Measurements from ENCODE around the gene FUCA1. TPM values are rescaled to one million over a fixed set of nuclear protein-coding genes. Genes with fewer than 3 reads are reported as not detected.

FUCA1 gene
- total RNA-seq, 4 donors from 2014 or later = 31.7 to 49.5 (median 45.7) TPM

DNA sequence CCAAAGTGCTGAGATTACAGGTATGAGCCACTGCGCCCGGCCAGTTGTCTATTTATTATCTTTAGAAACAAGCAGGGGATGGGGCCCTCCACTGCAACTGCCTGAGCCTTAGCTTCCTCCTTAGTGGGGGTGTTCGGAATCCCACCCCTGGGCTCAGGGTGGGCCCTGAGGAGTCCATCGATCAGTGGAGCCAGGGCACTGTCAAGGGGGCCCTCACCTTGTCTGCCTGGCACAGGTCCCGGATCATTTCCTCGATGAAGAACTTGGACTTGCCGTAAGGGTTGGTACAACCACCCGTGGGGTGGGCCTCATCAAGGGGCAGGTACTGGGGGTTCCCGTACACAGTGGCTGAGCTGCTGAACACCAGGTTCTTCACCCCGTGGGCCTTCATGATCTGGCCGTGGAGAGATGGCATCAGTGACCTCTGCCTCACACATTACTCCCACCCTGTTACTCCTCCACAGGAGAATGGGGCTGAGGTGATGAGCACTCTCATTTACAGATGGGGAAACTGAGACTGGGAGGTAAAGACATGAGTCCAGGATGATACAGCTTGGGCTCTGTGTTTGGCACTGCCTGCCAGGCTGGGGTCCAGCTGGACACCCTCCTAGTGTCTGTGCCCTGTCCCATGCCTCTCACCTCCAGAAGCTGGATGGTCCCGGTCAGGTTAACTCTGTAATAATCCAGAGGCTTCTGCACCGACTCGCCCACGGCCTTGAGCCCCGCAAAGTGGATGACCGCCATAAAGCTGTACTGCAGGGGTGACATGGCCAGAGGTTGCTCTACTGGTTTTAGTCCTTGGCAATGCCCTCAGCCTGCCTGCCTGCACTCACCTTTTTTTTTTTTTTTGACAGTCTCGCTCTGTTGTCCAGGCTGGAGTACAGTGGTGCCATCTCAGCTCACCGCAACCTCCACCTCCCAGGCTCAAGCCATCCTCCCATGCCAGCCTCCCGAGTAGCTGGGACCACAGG is 70.3 kb downstream of the FUCA1 start:
- TF ChIP-seq, protein P1, sequence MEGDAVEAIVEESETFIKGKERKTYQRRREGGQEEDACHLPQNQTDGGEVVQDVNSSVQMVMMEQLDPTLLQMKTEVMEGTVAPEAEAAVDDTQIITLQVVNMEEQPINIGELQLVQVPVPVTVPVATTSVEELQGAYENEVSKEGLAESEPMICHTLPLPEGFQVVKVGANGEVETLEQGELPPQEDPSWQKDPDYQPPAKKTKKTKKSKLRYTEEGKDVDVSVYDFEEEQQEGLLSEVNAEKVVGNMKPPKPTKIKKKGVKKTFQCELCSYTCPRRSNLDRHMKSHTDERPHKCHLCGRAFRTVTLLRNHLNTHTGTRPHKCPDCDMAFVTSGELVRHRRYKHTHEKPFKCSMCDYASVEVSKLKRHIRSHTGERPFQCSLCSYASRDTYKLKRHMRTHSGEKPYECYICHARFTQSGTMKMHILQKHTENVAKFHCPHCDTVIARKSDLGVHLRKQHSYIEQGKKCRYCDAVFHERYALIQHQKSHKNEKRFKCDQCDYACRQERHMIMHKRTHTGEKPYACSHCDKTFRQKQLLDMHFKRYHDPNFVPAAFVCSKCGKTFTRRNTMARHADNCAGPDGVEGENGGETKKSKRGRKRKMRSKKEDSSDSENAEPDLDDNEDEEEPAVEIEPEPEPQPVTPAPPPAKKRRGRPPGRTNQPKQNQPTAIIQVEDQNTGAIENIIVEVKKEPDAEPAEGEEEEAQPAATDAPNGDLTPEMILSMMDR (IDR thresholded peaks at IDR 0.05) = no peak
- DNase-seq (ENCODE audit: low spot score) = no peak
- ATAC-seq (ENCODE audit: low FRiP score) = no peak

DNA sequence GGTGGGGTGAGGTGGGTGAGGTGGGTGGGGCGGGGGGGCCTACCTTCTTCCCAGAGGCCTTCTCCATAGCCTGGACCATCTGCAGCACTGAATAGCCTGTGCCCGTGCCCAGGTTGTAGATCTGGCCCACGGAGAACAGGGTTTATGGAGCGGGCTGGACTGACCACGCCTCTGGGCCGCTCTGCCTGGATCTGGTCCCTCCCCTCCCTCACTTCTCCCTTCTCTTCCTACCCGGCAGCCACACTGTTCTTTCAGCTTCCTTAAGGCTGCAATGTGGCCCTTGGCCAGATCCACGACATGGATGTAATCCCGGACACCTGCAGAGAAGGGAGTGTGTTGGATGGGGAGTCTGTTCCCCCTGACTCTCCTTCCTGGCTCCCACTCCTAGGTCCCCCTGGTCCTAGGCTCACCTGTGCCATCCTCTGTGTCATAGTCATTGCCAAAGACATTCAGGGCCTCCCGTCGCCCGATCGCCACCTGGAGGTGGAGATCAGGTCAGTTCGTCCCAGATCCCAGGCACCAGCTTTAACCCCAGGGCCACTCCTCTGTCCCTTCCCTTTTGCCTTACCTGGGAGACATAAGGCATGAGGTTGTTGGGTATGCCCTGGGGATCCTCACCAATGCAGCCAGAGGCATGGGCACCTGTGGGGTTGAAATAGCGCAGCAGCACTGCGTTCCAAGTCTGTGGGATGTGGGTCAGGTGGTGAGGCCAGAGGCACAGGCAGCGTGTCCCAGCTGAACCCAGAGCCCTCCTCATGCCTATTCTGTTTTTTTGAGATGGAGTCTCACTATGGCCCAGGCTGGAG is 71.4 kb downstream of the FUCA1 start:
- DNase-seq (ENCODE audit: low spot score) = no peak
- TF ChIP-seq, protein P1 (IDR thresholded peaks at IDR 0.05) = no peak
- ATAC-seq (ENCODE audit: low FRiP score) = no peak

DNA sequence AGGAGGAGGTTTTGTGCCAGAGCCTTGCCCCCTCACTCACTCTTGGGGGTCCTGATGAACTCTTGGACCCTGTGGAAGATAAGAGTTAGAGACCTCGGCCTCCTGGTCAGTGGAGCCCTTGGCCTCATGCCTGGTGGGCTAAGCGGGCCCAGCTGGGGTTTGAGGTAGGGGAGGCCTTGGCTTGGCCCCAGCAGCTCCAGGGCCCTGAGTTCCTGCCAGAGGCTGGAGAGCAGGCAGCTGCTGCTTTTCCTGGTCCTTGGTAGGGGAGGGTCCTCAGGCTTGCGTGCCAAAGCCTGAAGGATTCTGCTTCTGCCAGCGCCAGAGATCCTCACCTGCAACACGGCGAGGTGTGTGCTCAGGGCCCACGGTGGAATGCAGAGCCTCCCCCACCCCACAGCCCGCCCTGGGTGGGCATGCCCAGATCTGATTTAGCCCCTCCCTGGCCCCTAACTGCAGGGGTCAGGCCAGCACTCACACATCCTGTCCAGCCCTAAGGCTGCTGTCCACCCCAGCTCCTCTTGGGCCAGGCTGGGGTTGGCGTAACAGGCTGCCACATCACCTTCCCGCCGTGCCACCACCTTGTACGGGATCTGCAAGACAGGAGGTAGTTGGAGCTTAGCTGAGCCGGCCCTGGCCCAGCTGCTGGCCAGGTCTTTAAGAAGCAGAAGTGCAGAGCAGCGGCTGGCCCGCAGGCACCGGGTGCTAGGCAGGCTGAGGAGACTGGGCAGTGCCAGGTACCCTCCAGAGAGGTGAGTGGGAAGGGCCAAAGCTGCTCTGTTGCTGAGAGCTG is 72.2 kb downstream of the FUCA1 start:
- DNase-seq (ENCODE audit: low spot score) = no peak
- no peak for ATAC-seq (ENCODE audit: low FRiP score)
- TF ChIP-seq, protein P1 (IDR thresholded peaks at IDR 0.05) = no peak

Other genes starting within 250 kb of the FUCA1 start
- 1,000 to 10,000 TPM in 2 of 4 donors, 100 to 1,000 TPM in 2; 867 to 1,131 (median 994) TPM for gene RPL11, start 176.5 kb downstream of the FUCA1 start, total RNA-seq
- 10 to 100 TPM; 44.1 to 73.7 (median 54.1) TPM for gene ELOA, start 124.8 kb downstream of the FUCA1 start, total RNA-seq
- gene PITHD1, start 89.9 kb downstream of the FUCA1 start, total RNA-seq = 10 to 100 TPM; 44.3 to 58.8 (median 51.7) TPM
- gene LYPLA2, start 77.1 kb downstream of the FUCA1 start, total RNA-seq = 10 to 100 TPM; 36.0 to 54.0 (median 40.3) TPM
- gene GALE, start 67.5 kb downstream of the FUCA1 start, total RNA-seq = 10 to 100 TPM; 15.6 to 19.4 (median 17.9) TPM
- gene HMGCL, start 42.9 kb downstream of the FUCA1 start, total RNA-seq = 10 to 100 TPM; 19.2 to 47.1 (median 41.4) TPM
- gene CNR2, start 45.1 kb upstream of the FUCA1 start, total RNA-seq = under 1 TPM in 2 of 4 donors, not detected in 2; 0.06 to 0.09 TPM
- gene PNRC2, start 91.5 kb upstream of the FUCA1 start, total RNA-seq = 100 to 1,000 TPM; 139 to 173 (median 153) TPM
- 100 to 1,000 TPM; 101 to 152 (median 120) TPM for gene SRSF10, start 112.0 kb upstream of the FUCA1 start, total RNA-seq
- under 1 TPM; 0.13 to 0.79 (median 0.32) TPM for gene MYOM3, start 243.8 kb upstream of the FUCA1 start, total RNA-seq

All from omental fat pad (tissue), 4 donors.